ENCODE measurements around the gene RBM4B.

DNA sequence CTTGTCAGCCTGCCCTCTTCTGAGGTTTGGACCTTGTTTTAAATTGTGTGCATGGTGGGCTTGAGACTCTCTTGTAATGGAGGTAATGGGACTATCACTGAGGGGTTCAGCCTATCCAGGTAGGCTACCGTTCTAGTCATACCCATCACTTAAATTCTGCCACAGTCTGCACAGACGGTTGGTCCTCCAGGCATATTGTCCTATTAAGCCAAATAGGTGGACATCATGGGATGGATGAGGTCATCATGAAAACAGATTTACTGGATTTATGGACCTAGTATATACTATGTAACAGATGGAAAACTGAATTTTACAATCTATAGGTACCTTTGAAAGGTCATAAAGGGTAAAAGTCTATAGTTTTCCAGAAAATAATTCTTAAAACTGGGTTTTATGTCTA, 48.3 kb downstream of the RBM4B start:
- TF ChIP-seq EZH2 (IDR thresholded peaks at IDR 0.05; ENCODE audit: borderline replicate concordance, low read depth, low read length, severe bottlenecking): no peak
- TF ChIP-seq, protein P1, sequence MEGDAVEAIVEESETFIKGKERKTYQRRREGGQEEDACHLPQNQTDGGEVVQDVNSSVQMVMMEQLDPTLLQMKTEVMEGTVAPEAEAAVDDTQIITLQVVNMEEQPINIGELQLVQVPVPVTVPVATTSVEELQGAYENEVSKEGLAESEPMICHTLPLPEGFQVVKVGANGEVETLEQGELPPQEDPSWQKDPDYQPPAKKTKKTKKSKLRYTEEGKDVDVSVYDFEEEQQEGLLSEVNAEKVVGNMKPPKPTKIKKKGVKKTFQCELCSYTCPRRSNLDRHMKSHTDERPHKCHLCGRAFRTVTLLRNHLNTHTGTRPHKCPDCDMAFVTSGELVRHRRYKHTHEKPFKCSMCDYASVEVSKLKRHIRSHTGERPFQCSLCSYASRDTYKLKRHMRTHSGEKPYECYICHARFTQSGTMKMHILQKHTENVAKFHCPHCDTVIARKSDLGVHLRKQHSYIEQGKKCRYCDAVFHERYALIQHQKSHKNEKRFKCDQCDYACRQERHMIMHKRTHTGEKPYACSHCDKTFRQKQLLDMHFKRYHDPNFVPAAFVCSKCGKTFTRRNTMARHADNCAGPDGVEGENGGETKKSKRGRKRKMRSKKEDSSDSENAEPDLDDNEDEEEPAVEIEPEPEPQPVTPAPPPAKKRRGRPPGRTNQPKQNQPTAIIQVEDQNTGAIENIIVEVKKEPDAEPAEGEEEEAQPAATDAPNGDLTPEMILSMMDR (IDR thresholded peaks at IDR 0.05; ENCODE audit: borderline replicate concordance, extremely low read depth, low read length, poor library complexity, severe bottlenecking): no peak
